GM12878 (cell line): ENCODE measurements around the gene S100B. TPM values are rescaled to one million over a fixed set of nuclear protein-coding genes. Genes with fewer than 3 reads are reported as not detected.

Experiments used
- ATF3 ChIP-seq: IDR thresholded peaks from 2 replicates; pipeline ENCODE4 v1.6.1; 2011; ENCODE audit warnings: low read depth, mild to moderate bottlenecking, low read length, moderate library complexity, borderline replicate concordance; ENCODE audit errors: extremely low read depth
- BCL3 ChIP-seq: IDR thresholded peaks from 2 replicates; pipeline ENCODE4 v1.6.1; 2011; ENCODE audit warnings: borderline replicate concordance, low read depth, mild to moderate bottlenecking, moderate library complexity, low read length; ENCODE audit not compliant: insufficient read depth, poor library complexity, severe bottlenecking
- BMI1 ChIP-seq: fragments of 450-650 bp; IDR thresholded peaks from 2 replicates; pipeline ENCODE4 v1.6.1; 2016; ENCODE audit warnings: mild to moderate bottlenecking, moderate library complexity, borderline replicate concordance
- DPF2 ChIP-seq: fragments of 450-650 bp; IDR thresholded peaks from 2 replicates; pipeline ENCODE4 v1.6.1; 2017; ENCODE audit warnings: mild to moderate bottlenecking
- HCFC1 ChIP-seq: fragments of 150-350 bp; IDR thresholded peaks from 2 replicates; pipeline ENCODE4 v1.6.1; 2014; ENCODE audit warnings: low read length
- IKZF1 ChIP-seq: fragments of 450-650 bp; conservative IDR thresholded peaks from 2 replicates; pipeline ENCODE4 v1.6.1; 2017; ENCODE audit warnings: antibody characterized with exemption, mild to moderate bottlenecking
- IKZF2 ChIP-seq, 2 experiments: fragments of 450-650 bp; IDR thresholded peaks; 2 replicates each; pipeline ENCODE4 v1.6.1; 2017; ENCODE audit warnings: mild to moderate bottlenecking in 2 of 2, moderate library complexity in 2 of 2
- NR2F1 ChIP-seq: fragments of 450-650 bp; conservative IDR thresholded peaks from 2 replicates; pipeline ENCODE4 v1.6.1; 2017; ENCODE audit warnings: mild to moderate bottlenecking
- RBBP5 ChIP-seq: fragments of 200-600 bp; sonication (generic); conservative IDR thresholded peaks from 2 replicates; pipeline ENCODE4 v1.6.1; 2016
- RELB ChIP-seq: fragments of 450-650 bp; IDR thresholded peaks from 2 replicates; pipeline ENCODE4 v1.6.1; 2017; ENCODE audit warnings: low read depth, mild to moderate bottlenecking, moderate library complexity
- TBL1XR1 ChIP-seq: IDR thresholded peaks from 2 replicates; pipeline ENCODE4 v1.6.1; 2012; ENCODE audit warnings: low read depth, low read length, improper control_type of control experiment
- WRNIP1 ChIP-seq: IDR thresholded peaks from 2 replicates; pipeline ENCODE4 v1.6.1; 2011; ENCODE audit warnings: low read depth, low read length, improper control_type of control experiment, borderline replicate concordance
- polyA plus RNA-seq, 11 experiments: library from polyadenylated mRNA; depleted of rRNA in 4 of 11; unstranded in 6 of 11; stranded (reverse) in 5 of 11; fragments of >200 nt; fragmentation: Nextera tagmentation in 4 of 11; fragmentation: Illumina TruSeq in 1 of 11; extraction: Ambion mirVana in 4 of 11; extraction: Trizol in 1 of 11; gene quantifications; 1 replicate in 1 of 11; 2 replicates in 10 of 11; pipeline versions ENCODE4 v1.2.1 to v1.2.3, GENCODE V29; 2011 to 2016; ENCODE audit warnings: inconsistent platforms in 2 of 11, missing spikeins in 2 of 11, low read depth in 1 of 11
- total RNA-seq, 4 experiments: library from RNA; depleted of rRNA in 3 of 4; stranded (reverse); fragments of >200 nt in 3 of 4; fragmentation: Illumina TruSeq in 1 of 4; extraction: Trizol in 1 of 4; gene quantifications; 2 replicates each; pipeline versions ENCODE4 v1.2.1 to v1.2.3, GENCODE V29; 2013 to 2021

S100B gene
- total and polyA plus RNA-seq, 10 of the 15 experiments (the other 5 are each of a cell fraction or from before 2014, with no cell fraction given) = 0.11 to 0.22 TPM; not detected in 8

- no peak for TF ChIP-seq WRNIP1
- TF ChIP-seq BCL3 = no peak
- TF ChIP-seq RBBP5 = no peak
- peak; percentile 64 for TF ChIP-seq IKZF1
- TF ChIP-seq RELB = peak; percentile 21; the same call in 1 of the 2 replicates
- peak; percentile 31; the same call in 1 of the 2 replicates for TF ChIP-seq BMI1
- TF ChIP-seq DPF2 = 0 out of 2 replicates have a peak, but pooled peaks have one; percentile 19
- no peak for TF ChIP-seq ATF3
- no peak for TF ChIP-seq TBL1XR1
- no peak for TF ChIP-seq NR2F1
- TF ChIP-seq HCFC1 = no peak
- TF ChIP-seq IKZF2 (IDR thresholded peaks at IDR 0.05) = peak; percentile 71 to 76; a peak in 2 of 4 replicates
These were observed 17.3 kb upstream of the S100B start (continued) for GRCh38 chr21:46622226-46622625.
